ENCODE measurements around the gene DGKI. TPM values are rescaled to one million over a fixed set of nuclear protein-coding genes. Genes with fewer than 3 reads are reported as not detected.

DGKI gene
- total and polyA plus RNA-seq, 2 of the 4 experiments (the other 2 are of a cell fraction): 3.9 to 15.8 TPM

GRCh38 chr7:137476937-137477336, 369.8 kb downstream of the DGKI start:
- ATAC-seq (ENCODE audit: low read depth): peak; percentile 63
- no peak for TF ChIP-seq NFE2L2 (IDR thresholded peaks at IDR 0.05; ENCODE audit: low read depth, low read length)
- TF ChIP-seq CHD1 (IDR thresholded peaks at IDR 0.05; ENCODE audit: low read depth, low read length): no peak
- TF ChIP-seq CEBPB (IDR thresholded peaks at IDR 0.05; ENCODE audit: low read depth, low read length): no peak
- TF ChIP-seq, protein P1, sequence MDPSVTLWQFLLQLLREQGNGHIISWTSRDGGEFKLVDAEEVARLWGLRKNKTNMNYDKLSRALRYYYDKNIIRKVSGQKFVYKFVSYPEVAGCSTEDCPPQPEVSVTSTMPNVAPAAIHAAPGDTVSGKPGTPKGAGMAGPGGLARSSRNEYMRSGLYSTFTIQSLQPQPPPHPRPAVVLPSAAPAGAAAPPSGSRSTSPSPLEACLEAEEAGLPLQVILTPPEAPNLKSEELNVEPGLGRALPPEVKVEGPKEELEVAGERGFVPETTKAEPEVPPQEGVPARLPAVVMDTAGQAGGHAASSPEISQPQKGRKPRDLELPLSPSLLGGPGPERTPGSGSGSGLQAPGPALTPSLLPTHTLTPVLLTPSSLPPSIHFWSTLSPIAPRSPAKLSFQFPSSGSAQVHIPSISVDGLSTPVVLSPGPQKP (IDR thresholded peaks at IDR 0.05; ENCODE audit: borderline replicate concordance, low read depth, low read length): no peak
- TF ChIP-seq MXI1 (IDR thresholded peaks at IDR 0.05; ENCODE audit: borderline replicate concordance, low read depth, low read length): no peak

More at GRCh38 chr7:137476937-137477336, 369.8 kb downstream of the DGKI start:
- H3K9me3 ChIP-seq (ENCODE audit: control insufficient read depth, insufficient read depth, low read length): no peaks in the 10 kb centered on the region
- peak overlapping the region; percentile 17; the same call in 1 of the 2 replicates for H2BK120ac ChIP-seq (ENCODE audit: low read depth, low read length)
- no peak overlapping the region for H4K91ac ChIP-seq (ENCODE audit: insufficient read depth, low read depth, low read length)
- no peak overlapping the region for H4K5ac ChIP-seq (ENCODE audit: low read depth, low read length)
- H3K9me1 ChIP-seq (ENCODE audit: insufficient read depth, low read length): no peaks in the 10 kb centered on the region
- CTCF ChIA-PET: interaction anchor here (0.9 to 1.7 kb wide), 3 partner anchors 11 to 115 kb away, joined by 3 to 5 read pairs (median 4); no protein-coding TSS in a partner anchor
- H3K23ac ChIP-seq (ENCODE audit: low read depth, low read length): peak overlapping the region; percentile 41; the same call in 1 of the 2 replicates
- no peaks in the 10 kb centered on the region for H3K27me3 ChIP-seq (ENCODE audit: control insufficient read depth, insufficient read depth, low read length)
- no peak overlapping the region for H3K9ac ChIP-seq (ENCODE audit: low read depth, low read length)
- H2AFZ ChIP-seq (replicated peaks; ENCODE audit: low read length, poor library complexity): no peak overlapping the region
- 0 out of 3 replicates have a peak overlapping the region, but pooled peaks have one; percentile 26 for H2BK15ac ChIP-seq (ENCODE audit: low read depth, low read length)
- intact Hi-C loops (cut with micrococcal nuclease): no loop called here
- POLR2A ChIA-PET (ENCODE audit: unreplicated experiment): no interaction called here
- no peaks in the 10 kb centered on the region; the same call in 1 of the 2 replicates for H3K4me1 ChIP-seq (ENCODE audit: control insufficient read depth, insufficient read depth, low read length)
- H2AK5ac ChIP-seq (ENCODE audit: low read depth, low read length): 0 out of 2 replicates have a peak overlapping the region, but pooled peaks have one; percentile 20
- DNase-seq: peak; percentile 59
- H3K4ac ChIP-seq (ENCODE audit: low read depth, low read length): peak overlapping the region; percentile 19; the same call in 1 of the 2 replicates
- H3K4me3 ChIP-seq (ENCODE audit: insufficient read depth, low read depth, low read length): no peak overlapping the region
- H3K79me1 ChIP-seq (ENCODE audit: low read depth in 1 of 2, low read length in 2 of 2): no peaks in the 10 kb centered on the region
- peak overlapping the region; percentile 51 for H2BK5ac ChIP-seq (ENCODE audit: low read depth, low read length, poor library complexity, severe bottlenecking)
- no peaks in the 10 kb centered on the region for H4K20me1 ChIP-seq (ENCODE audit: insufficient read depth, low read length)
- H3K56ac ChIP-seq (ENCODE audit: extremely low read depth, insufficient read depth, low read length): no peak overlapping the region
- H3K18ac ChIP-seq (ENCODE audit: low read depth, low read length): no peak overlapping the region
- H3K36me3 ChIP-seq (ENCODE audit: control insufficient read depth, insufficient read depth, low read length): no peaks in the 10 kb centered on the region
- H3K4me2 ChIP-seq (ENCODE audit: low read depth, low read length): no peak overlapping the region
- H2AK9ac ChIP-seq (replicated peaks; ENCODE audit: low read depth, low read length, poor library complexity): no peak overlapping the region
- in situ Hi-C loops (cut with MboI; ENCODE audit: low sequenced_read_pairs): no loop called here
- peak overlapping the region; percentile 16; the same call in 1 of the 2 replicates for H2BK20ac ChIP-seq (ENCODE audit: low read depth, low read length)
- peak overlapping the region; percentile 9 to 48; a peak in 1 of 4 replicates for H4K8ac ChIP-seq (ENCODE audit: low read depth in 2 of 2, low read length in 2 of 2)
- dilution Hi-C loops (cut with HindIII; ENCODE audit: low sequenced_read_pairs, unreplicated experiment): no loop called here
- H3K14ac ChIP-seq (replicated peaks; ENCODE audit: low read depth, low read length): no peak overlapping the region; the same call in 1 of the 2 replicates
- BruUV-seq (replicated peaks): no TSS peak
- WGBS, 2 experiments (ENCODE audit: extremely low coverage in 2 of 2, insufficient read length in 1 of 2): no CpG with 5 or more reads among the region's 1 CpG
- no peak overlapping the region for H3K27ac ChIP-seq (ENCODE audit: insufficient read depth, low read length)
